SK-N-SH (cell line): ENCODE measurements around the gene UBL7. TPM values are rescaled to one million over a fixed set of nuclear protein-coding genes. Genes with fewer than 3 reads are reported as not detected.

Source experiments
- CTCF ChIA-PET: fragments of 300-600, 350-600 bp; formaldehyde crosslinking; extraction: SDS; loops from one replicate; lab custom pipeline; 2021; lab: Yijun Ruan, JAX
- POLR2A ChIA-PET: fragments of 350-600 bp; sonication (Branson Sonifier 250); formaldehyde crosslinking; extraction: SDS; loops from one replicate; lab custom pipeline; 2020; ENCODE audit warnings: antibody characterized with exemption, inconsistent platforms; lab: Yijun Ruan, JAX
- DNase-seq: peaks from one replicate; pipeline ENCODE4 v3.0.0; 2012
- H2AFZ ChIP-seq: fragments of 200-600 bp; sonication (generic); 2 replicates; pipeline ENCODE4 v1.8.1; 2016; ENCODE audit warnings: antibody characterized with exemption, mild to moderate bottlenecking, low read depth
- H3F3A ChIP-seq: fragments of 200-600 bp; sonication (generic); replicated peaks from 2 replicates; pipeline ENCODE3; 2016; ENCODE audit warnings: antibody characterized with exemption, mild to moderate bottlenecking; ENCODE audit not compliant: insufficient read depth
- H3K27ac ChIP-seq, 2 experiments: fragments of 200-500 bp in 1 of 2; fragments of 200-600 bp in 1 of 2; sonication (Bioruptor generic) in 1 of 2; sonication (generic), shearing (Covaris generic) in 1 of 2; 2 replicates each; pipeline versions ENCODE4 v1.5.1 to v1.6.1; 2014 to 2016; ENCODE audit warnings: low read depth in 2 of 2, inconsistent platforms in 1 of 2, low read length in 1 of 2, mild to moderate bottlenecking in 1 of 2, mixed read lengths in 1 of 2
- H3K27me3 ChIP-seq: fragments of 200-600 bp; sonication (generic), shearing (Covaris generic); 2 replicates; pipeline ENCODE4 v1.6.1; 2016; ENCODE audit warnings: mixed run types; ENCODE audit not compliant: insufficient read depth
- H3K36me3 ChIP-seq, 2 experiments: fragments of 200-500 bp in 1 of 2; fragments of 200-600 bp in 1 of 2; sonication (Bioruptor generic) in 1 of 2; sonication (generic) in 1 of 2; replicated peaks in 1 of 2; 2 replicates each; pipeline versions ENCODE3 to v1.5.1; 2014 to 2016; ENCODE audit warnings: low read length in 1 of 2, mild to moderate bottlenecking in 1 of 2; ENCODE audit not compliant: insufficient read depth in 2 of 2, control insufficient read depth in 1 of 2
- H3K4me1 ChIP-seq, 2 experiments: fragments of 200-500 bp in 1 of 2; fragments of 200-600 bp in 1 of 2; sonication (Bioruptor generic) in 1 of 2; sonication (generic), shearing (Covaris generic) in 1 of 2; 2 replicates each; pipeline versions ENCODE4 v1.5.1 to v1.6.1; 2014 to 2016; ENCODE audit warnings: low read depth in 1 of 2, low read length in 1 of 2, mixed run types in 1 of 2; ENCODE audit not compliant: insufficient read depth in 2 of 2, control insufficient read depth in 1 of 2
- H3K4me2 ChIP-seq: fragments of 200-600 bp; sonication (generic), shearing (Covaris generic); 2 replicates; pipeline ENCODE4 v1.6.1; 2017; ENCODE audit warnings: mixed run types
- H3K4me3 ChIP-seq, 2 experiments: fragments of 200-500 bp in 1 of 2; fragments of 200-600 bp in 1 of 2; sonication (Bioruptor generic) in 1 of 2; sonication (generic), shearing (Covaris generic) in 1 of 2; 2 replicates each; pipeline versions ENCODE4 v1.5.1 to v1.8.1; 2014 to 2016; ENCODE audit warnings: low read depth in 2 of 2, inconsistent platforms in 1 of 2, low read length in 1 of 2, mild to moderate bottlenecking in 1 of 2, mixed read lengths in 1 of 2, moderate library complexity in 1 of 2
- H3K79me2 ChIP-seq: fragments of 200-600 bp; sonication (generic); 2 replicates; pipeline ENCODE4 v1.8.1; 2017; ENCODE audit warnings: mild to moderate bottlenecking; ENCODE audit not compliant: insufficient read depth
- H3K9ac ChIP-seq: fragments of 200-600 bp; sonication (generic); 2 replicates; pipeline ENCODE4 v1.6.1; 2017; ENCODE audit warnings: mixed run types
- H3K9me2 ChIP-seq: fragments of 200-600 bp; sonication (generic); 2 replicates; pipeline ENCODE4 v1.6.1; 2017; ENCODE audit warnings: mixed run types
- H3K9me3 ChIP-seq: fragments of 200-600 bp; sonication (generic); 2 replicates; pipeline ENCODE4 v1.6.1; 2017; ENCODE audit warnings: mixed run types, mild to moderate bottlenecking, moderate library complexity
- H4K20me1 ChIP-seq: fragments of 200-600 bp; sonication (generic); 2 replicates; pipeline ENCODE4 v1.6.1; 2017; ENCODE audit warnings: mild to moderate bottlenecking, mixed run types; ENCODE audit not compliant: insufficient read depth
- ELF1 ChIP-seq: IDR thresholded peaks from 2 replicates; pipeline ENCODE4 v1.4.0; 2012
- EP300 ChIP-seq, 2 experiments: IDR thresholded peaks; 2 replicates each; pipeline versions ENCODE4 v1.4.0 to v1.6.1; 2012; ENCODE audit warnings: borderline replicate concordance in 1 of 2, low read depth in 1 of 2, low read length in 1 of 2
- FOSL2 ChIP-seq: IDR thresholded peaks from 2 replicates; pipeline ENCODE4 v1.4.0; 2012; ENCODE audit warnings: low read depth, mild to moderate bottlenecking, moderate library complexity, borderline replicate concordance
- FOXJ3 ChIP-seq: sonication (generic); formaldehyde crosslinking; IDR thresholded peaks from 2 replicates; pipeline ENCODE4 v1.5.1; 2020; ENCODE audit warnings: mild to moderate bottlenecking, missing genetic modification reagents
- GABPA ChIP-seq: IDR thresholded peaks from 2 replicates; pipeline ENCODE4 v1.4.0; 2012; ENCODE audit warnings: low read depth, mild to moderate bottlenecking
- JUND ChIP-seq: IDR thresholded peaks from 2 replicates; pipeline ENCODE4 v1.4.0; 2012
- MEF2A ChIP-seq: IDR thresholded peaks from 2 replicates; pipeline ENCODE4 v1.4.0; 2012; ENCODE audit warnings: low read depth, borderline replicate concordance
- MXI1 ChIP-seq: IDR thresholded peaks from 2 replicates; pipeline ENCODE4 v1.6.1; 2012; ENCODE audit warnings: mild to moderate bottlenecking, low read depth, low read length, improper control_type of control experiment
- POLR2AphosphoS5 ChIP-seq: IDR thresholded peaks from 2 replicates; pipeline ENCODE4 v1.6.1; 2012; ENCODE audit warnings: low read depth, low read length
- RCOR1 ChIP-seq: fragments of 150-350 bp; IDR thresholded peaks from 2 replicates; pipeline ENCODE4 v1.6.1; 2017; ENCODE audit warnings: antibody characterized with exemption, low read length
- RFX5 ChIP-seq: IDR thresholded peaks from 2 replicates; pipeline ENCODE4 v1.6.1; 2012; ENCODE audit warnings: mild to moderate bottlenecking, improper control_type of control experiment, low read length
- SIN3A ChIP-seq: IDR thresholded peaks from 2 replicates; pipeline ENCODE4 v1.6.1; 2012; ENCODE audit warnings: low read depth, mild to moderate bottlenecking, low read length, moderate library complexity, borderline replicate concordance
- SMC3 ChIP-seq: IDR thresholded peaks from 2 replicates; pipeline ENCODE4 v1.6.1; 2012; ENCODE audit warnings: low read depth, low read length, improper control_type of control experiment
- TCF12 ChIP-seq: IDR thresholded peaks from 2 replicates; pipeline ENCODE4 v1.4.0; 2012
- TEAD4 ChIP-seq: IDR thresholded peaks from 2 replicates; pipeline ENCODE4 v1.4.0; 2012; ENCODE audit warnings: mild to moderate bottlenecking, borderline replicate concordance; ENCODE audit not compliant: insufficient read depth
- YY1 ChIP-seq: IDR thresholded peaks from 2 replicates; pipeline ENCODE4 v1.4.0; 2012; ENCODE audit warnings: low read depth, mild to moderate bottlenecking
- WGBS: methylation state at CpG from one replicate; pipeline ENCODE4 v1.1.6; 2017; ENCODE audit warnings: low lambda C conversion rate; 5-methylcytosine and 5-hydroxymethylcytosine counted together
- polyA plus RNA-seq, 3 experiments: library from polyadenylated mRNA; depleted of rRNA; stranded (reverse); fragments of >200 nt; gene quantifications; 2 replicates each; pipeline ENCODE4 v1.2.3, GENCODE V29; 2012
- TF ChIP-seq, protein P1 (sequence below): IDR thresholded peaks from 2 replicates; pipeline ENCODE4 v1.6.1; 2012; ENCODE audit warnings: mild to moderate bottlenecking, low read depth, low read length, moderate library complexity
- TF ChIP-seq, protein P2 (sequence below): fragments of 200-600 bp; sonication (generic); IDR thresholded peaks from 2 replicates; pipeline ENCODE4 v1.6.1; 2017; ENCODE audit warnings: antibody characterized with exemption, mild to moderate bottlenecking, moderate library complexity
- TF ChIP-seq, protein P3 (sequence below): IDR thresholded peaks from 2 replicates; pipeline ENCODE4 v1.4.0; 2012; ENCODE audit warnings: low read depth, borderline replicate concordance

The UBL7 gene
- polyA plus RNA-seq, 1 of the 3 experiments (the other 2 are of a cell fraction) = 81.1 TPM

DNA sequence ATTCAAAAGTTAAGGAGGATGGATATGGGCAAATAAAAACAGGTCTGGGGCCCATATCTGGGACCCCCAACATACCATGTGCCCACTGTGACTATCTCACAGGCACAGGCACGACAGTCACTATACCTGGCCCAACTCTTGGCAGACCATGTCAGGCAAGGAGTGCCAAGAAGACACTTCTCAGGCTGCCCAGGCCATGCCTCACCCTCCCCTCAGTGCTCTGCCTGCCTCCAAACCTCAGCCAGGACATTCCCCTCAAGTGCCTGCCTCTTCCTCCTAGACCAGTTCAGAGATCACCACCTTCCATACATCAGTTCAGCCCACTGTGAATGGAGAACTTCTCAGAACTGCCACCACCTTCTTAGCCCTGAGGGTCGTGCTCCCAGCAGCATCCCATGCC lies 22.8 kb downstream of the UBL7 start (continued):
- TF ChIP-seq ELF1 (no peak), RCOR1 (no peak), SIN3A (no peak), RFX5 (no peak)

DNA sequence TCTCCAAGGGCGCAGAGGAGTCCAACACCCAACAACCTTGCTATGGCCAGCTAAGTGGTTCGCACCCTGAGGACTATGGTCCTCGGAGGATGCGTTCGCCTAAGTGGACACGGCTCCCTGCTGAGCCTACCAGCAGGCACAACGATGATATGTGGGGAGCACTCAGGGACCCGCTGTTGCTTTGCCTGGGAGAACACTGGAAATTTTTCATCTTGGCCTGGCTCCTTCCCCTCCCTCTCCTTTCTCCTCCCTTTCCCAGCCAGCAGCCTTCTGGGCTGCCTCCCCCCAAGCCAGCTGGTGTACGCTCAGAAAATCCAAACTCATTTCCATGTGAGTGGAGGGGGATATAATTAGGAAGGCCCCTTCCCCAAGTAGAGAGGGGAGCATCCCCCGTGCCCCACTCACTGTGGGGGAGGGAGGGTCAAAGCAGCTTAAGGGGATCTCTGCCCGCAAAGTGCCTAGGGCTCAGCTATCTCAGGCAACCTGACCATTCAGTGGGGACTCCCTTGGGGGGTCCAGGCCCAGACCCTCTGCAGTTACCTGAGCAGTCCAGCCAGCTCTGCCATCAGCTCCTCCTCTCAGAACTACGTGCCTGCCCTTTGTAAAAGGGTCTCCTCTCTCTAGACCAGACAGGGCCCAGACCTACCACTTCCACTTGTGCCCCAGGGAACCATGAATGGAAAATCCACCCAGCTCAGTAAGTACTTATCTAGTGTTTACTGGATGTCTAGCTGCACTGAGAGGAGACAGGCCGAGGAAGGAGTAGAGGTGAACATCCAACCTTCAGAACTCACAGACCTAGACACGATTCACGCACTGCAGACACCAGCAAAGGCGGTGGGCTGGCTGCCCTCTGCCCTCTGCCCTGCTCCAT lies 26.5 kb downstream of the UBL7 start:
- no peaks in the 10 kb centered on the region for H4K20me1 ChIP-seq
- H3K9ac ChIP-seq = no peak overlapping the region
- no peaks in the 10 kb centered on the region for H3F3A ChIP-seq
- peak overlapping the region; percentile 89; the same call in 1 of the 2 replicates for H3K4me2 ChIP-seq
- H3K9me3 ChIP-seq = no peaks in the 10 kb centered on the region
- H3K27ac ChIP-seq = peak overlapping the region in 1 of 2 experiments; percentile 22; a peak in 1 of 4 replicates
- ChIA-PET CTCF (interaction anchor here (0.7 to 36.5 kb wide), 6 partner anchors 8 to 385 kb away, joined by 3 to 779 read pairs (median 4); partner anchors contain the start of gene CYP11A1), POLR2A (no interaction called here)
- TF ChIP-seq TCF12 = no peak
- TF ChIP-seq RFX5 = no peak
- no peak for TF ChIP-seq SMC3
- no peak for TF ChIP-seq TEAD4
- no peak for TF ChIP-seq JUND
- no peak for TF ChIP-seq FOXJ3 (CRISPR knock-in tag)
- TF ChIP-seq, protein P1, sequence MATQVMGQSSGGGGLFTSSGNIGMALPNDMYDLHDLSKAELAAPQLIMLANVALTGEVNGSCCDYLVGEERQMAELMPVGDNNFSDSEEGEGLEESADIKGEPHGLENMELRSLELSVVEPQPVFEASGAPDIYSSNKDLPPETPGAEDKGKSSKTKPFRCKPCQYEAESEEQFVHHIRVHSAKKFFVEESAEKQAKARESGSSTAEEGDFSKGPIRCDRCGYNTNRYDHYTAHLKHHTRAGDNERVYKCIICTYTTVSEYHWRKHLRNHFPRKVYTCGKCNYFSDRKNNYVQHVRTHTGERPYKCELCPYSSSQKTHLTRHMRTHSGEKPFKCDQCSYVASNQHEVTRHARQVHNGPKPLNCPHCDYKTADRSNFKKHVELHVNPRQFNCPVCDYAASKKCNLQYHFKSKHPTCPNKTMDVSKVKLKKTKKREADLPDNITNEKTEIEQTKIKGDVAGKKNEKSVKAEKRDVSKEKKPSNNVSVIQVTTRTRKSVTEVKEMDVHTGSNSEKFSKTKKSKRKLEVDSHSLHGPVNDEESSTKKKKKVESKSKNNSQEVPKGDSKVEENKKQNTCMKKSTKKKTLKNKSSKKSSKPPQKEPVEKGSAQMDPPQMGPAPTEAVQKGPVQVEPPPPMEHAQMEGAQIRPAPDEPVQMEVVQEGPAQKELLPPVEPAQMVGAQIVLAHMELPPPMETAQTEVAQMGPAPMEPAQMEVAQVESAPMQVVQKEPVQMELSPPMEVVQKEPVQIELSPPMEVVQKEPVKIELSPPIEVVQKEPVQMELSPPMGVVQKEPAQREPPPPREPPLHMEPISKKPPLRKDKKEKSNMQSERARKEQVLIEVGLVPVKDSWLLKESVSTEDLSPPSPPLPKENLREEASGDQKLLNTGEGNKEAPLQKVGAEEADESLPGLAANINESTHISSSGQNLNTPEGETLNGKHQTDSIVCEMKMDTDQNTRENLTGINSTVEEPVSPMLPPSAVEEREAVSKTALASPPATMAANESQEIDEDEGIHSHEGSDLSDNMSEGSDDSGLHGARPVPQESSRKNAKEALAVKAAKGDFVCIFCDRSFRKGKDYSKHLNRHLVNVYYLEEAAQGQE = no peak
- no peak for TF ChIP-seq EP300 (IDR thresholded peaks at IDR 0.05; ENCODE audit: borderline replicate concordance in 1 of 2, low read depth in 1 of 2, low read length in 1 of 2)
- TF ChIP-seq SIN3A = no peak
- TF ChIP-seq, protein P2, sequence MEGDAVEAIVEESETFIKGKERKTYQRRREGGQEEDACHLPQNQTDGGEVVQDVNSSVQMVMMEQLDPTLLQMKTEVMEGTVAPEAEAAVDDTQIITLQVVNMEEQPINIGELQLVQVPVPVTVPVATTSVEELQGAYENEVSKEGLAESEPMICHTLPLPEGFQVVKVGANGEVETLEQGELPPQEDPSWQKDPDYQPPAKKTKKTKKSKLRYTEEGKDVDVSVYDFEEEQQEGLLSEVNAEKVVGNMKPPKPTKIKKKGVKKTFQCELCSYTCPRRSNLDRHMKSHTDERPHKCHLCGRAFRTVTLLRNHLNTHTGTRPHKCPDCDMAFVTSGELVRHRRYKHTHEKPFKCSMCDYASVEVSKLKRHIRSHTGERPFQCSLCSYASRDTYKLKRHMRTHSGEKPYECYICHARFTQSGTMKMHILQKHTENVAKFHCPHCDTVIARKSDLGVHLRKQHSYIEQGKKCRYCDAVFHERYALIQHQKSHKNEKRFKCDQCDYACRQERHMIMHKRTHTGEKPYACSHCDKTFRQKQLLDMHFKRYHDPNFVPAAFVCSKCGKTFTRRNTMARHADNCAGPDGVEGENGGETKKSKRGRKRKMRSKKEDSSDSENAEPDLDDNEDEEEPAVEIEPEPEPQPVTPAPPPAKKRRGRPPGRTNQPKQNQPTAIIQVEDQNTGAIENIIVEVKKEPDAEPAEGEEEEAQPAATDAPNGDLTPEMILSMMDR = no peak
- TF ChIP-seq, protein P3, sequence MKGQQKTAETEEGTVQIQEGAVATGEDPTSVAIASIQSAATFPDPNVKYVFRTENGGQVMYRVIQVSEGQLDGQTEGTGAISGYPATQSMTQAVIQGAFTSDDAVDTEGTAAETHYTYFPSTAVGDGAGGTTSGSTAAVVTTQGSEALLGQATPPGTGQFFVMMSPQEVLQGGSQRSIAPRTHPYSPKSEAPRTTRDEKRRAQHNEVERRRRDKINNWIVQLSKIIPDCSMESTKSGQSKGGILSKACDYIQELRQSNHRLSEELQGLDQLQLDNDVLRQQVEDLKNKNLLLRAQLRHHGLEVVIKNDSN = no peak
- TF ChIP-seq POLR2AphosphoS5 = no peak
- TF ChIP-seq FOSL2 = no peak
- TF ChIP-seq MXI1 = no peak
- no peak for TF ChIP-seq RCOR1
- no peak for TF ChIP-seq GABPA
- no peak for TF ChIP-seq YY1
- TF ChIP-seq MEF2A = no peak
- H3K27me3 ChIP-seq = 0 out of 2 replicates have a peak, but pooled peaks cover 4% of the 10 kb centered on the region
- H2AFZ ChIP-seq = no peak overlapping the region
- DNase-seq = no peak
- no peaks in the 10 kb centered on the region for H3K79me2 ChIP-seq
- 91% methylated on average over 6 of the region's 16 CpGs for WGBS
- H3K9me2 ChIP-seq = no peaks in the 10 kb centered on the region
- no peaks in the 10 kb centered on the region for H3K36me3 ChIP-seq
- H3K4me3 ChIP-seq = peak overlapping the region in 1 of 2 experiments; percentile 69; a peak in 1 of 4 replicates
- peaks cover 0 to 11% of the 10 kb centered on the region in 2 experiments; a peak in 1 of 4 replicates for H3K4me1 ChIP-seq
